Retinal pigment epithelial cell (primary cell): Measurements from ENCODE around the gene AP1S3.

Experiments
- DNase-seq: peaks from one replicate; pipeline ENCODE4 v3.0.0-alpha.2; 2010; ENCODE audit warnings: low read depth
- H3K4me3 ChIP-seq: 2 replicates; pipeline ENCODE4 v1.5.1; 2011; ENCODE audit warnings: mild to moderate bottlenecking, low read length, control low read depth, moderate library complexity
- TF ChIP-seq, protein P1 (sequence below): conservative IDR thresholded peaks from 2 replicates; pipeline ENCODE4 v1.5.1; 2011; ENCODE audit warnings: low read depth, low read length, control low read depth, inconsistent platforms

AP1S3 gene

DNA sequence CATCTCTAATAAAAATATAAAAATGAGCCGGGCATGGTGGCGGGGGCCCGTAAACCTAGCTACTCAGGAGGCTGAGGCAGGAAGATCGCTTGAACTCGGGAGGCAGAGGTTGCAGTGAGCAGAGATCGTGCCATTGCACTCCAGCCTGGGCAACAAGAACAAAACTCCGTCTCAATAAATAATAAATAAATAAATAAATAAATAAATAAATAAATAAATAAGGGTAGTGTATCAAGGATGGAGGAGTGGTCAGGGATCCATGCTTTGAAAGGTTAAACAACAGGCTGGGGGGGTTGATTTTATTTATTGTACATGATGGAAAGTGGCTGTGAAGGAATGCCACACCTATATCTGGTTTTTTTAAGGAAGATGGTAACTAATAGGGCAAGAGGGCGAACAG, 63.2 kb downstream of the AP1S3 start:
- TF ChIP-seq, protein P1, sequence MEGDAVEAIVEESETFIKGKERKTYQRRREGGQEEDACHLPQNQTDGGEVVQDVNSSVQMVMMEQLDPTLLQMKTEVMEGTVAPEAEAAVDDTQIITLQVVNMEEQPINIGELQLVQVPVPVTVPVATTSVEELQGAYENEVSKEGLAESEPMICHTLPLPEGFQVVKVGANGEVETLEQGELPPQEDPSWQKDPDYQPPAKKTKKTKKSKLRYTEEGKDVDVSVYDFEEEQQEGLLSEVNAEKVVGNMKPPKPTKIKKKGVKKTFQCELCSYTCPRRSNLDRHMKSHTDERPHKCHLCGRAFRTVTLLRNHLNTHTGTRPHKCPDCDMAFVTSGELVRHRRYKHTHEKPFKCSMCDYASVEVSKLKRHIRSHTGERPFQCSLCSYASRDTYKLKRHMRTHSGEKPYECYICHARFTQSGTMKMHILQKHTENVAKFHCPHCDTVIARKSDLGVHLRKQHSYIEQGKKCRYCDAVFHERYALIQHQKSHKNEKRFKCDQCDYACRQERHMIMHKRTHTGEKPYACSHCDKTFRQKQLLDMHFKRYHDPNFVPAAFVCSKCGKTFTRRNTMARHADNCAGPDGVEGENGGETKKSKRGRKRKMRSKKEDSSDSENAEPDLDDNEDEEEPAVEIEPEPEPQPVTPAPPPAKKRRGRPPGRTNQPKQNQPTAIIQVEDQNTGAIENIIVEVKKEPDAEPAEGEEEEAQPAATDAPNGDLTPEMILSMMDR = no peak
- DNase-seq = no peak
- no peak overlapping the region for H3K4me3 ChIP-seq

DNA sequence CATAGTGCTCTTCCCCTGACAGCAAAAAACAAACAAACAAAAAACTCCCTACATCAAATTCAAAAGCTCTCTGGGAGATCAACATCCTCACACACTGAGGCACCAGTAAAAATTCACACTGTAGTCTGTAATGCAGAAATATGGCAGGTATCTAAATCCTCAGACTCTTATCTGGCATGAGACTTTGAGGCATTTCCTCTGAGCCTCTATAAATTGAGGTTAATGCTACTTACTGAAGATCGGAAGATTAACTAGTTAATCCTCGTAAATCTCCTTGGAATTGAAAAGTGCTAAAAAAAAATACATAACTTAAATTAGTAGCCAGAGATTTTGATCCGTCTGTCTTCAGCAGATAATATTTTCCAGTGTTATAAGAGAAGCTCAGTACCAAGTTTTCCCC, 65.0 kb downstream of the AP1S3 start:
- H3K4me3 ChIP-seq = no peak overlapping the region
- DNase-seq = peak; percentile 96
- TF ChIP-seq, protein P1 = no peak

DNA sequence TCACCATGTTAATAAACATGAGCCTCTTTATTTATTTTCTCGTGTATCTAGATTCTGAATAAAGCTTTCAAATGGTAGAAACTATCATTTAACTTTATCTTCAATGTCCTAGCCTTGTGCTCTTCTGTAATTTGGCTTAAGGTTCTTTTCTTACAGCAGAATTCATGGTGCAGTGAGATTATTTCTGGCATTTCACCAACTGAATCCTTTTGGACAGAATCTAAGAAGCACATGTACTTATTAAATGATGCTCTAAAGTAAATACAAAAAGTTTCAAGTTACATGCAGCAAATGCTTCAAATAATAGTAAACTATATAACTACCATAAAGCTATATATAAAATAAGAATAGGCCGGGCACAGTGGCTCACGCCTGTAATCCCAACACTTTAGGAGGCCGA, 65.9 kb downstream of the AP1S3 start:
- no peak overlapping the region for H3K4me3 ChIP-seq
- DNase-seq = no peak
- TF ChIP-seq, protein P1 = no peak

DNA sequence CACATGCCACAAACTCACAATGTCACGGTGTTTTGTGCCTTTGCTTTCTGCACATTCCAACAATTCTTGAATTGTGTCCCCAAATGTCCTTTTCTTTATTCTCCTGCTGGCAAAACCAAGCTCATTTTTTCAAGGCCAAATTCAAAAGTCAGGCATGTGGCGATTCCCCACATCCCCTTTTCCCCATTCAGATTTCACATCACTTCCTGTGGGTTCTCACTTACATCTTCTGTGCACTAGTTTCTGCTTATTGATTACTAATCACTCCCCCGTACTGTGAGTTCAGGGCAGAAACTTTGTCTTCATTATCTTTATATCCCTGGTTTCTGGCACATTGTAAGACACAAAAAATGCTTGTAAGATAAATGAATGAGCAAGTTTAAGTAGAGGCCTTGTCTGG, 69.2 kb downstream of the AP1S3 start:
- no peak for DNase-seq
- TF ChIP-seq, protein P1 = no peak
- no peak overlapping the region for H3K4me3 ChIP-seq

DNA sequence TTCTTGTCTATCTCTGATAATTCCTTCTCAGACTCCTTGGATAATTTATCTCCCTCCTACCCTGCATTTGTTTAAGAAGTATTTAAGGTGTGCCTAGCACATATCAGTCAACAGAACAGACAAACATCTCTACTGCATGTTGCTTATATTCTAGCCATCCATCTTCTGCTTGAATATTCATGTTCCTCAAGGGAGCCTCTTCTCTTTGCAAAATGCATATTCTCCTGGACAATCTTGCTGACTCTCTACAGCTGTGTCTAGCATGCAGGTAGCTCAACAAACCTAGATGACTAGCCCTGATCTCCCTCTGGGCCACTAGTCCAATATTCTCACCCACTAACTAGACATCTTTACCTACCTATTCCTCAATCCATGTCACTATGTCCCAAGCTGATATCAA, 70.0 kb downstream of the AP1S3 start:
- TF ChIP-seq, protein P1 = no peak
- H3K4me3 ChIP-seq = no peak overlapping the region
- no peak for DNase-seq

DNA sequence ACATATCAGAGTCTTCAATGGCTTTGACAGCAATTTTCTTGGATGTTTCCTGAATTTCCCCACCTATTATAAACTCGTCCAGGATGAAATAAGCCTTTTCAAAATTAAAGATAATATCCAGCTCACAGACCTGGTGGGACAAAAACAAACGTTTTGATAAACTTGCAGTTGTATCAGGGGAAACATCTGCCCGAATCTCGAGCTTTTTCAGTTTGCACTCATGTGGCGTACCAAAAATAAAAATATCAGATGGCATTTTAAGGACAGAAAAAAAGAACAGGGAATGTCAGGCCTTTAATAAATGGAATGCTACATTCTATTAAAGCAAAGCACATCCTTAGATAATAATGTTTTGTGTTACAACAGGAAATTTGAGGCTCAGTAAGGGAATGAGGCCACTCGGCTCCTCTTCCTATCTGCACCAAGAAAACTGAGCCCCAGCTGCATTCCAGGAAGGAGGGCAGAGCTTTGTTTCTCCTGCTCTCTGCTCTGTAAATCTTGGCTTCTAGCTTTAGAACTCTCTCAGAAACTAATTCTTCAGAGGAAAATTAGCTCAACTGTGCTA, 72.1 kb downstream of the AP1S3 start:
- H3K4me3 ChIP-seq = no peak overlapping the region
- no peak for DNase-seq
- TF ChIP-seq, protein P1 = no peak

DNA sequence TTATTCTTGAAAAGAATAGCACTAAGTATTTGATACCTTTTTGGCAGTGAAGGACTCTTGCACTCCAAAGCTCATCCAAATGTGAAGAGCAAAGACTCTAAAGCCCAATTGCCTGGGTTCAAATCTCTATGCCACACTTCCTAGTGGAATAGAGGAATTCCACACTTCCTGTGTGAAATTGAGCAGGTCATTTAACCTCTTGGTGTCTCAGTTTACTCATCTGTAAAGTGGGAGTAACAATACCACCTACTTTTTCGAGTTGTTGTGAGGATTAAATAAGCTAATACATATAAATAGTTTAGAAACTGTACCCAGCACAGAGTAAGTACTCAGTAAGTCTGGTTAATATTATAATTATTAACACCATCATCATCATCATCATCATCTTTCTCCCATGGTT, 72.6 kb downstream of the AP1S3 start:
- no peak for DNase-seq
- TF ChIP-seq, protein P1 = no peak
- no peak overlapping the region for H3K4me3 ChIP-seq
